HFFc6 (cell line): ENCODE measurements around the gene MBNL2. TPM values are rescaled to one million over a fixed set of nuclear protein-coding genes. Genes with fewer than 3 reads are reported as not detected.
A peak's percentile ranks its signal among the peaks of the same experiment; 100 is the strongest.

ENCODE experiments used
- DNase-seq: peaks from one replicate; pipeline ENCODE4 v3.0.0-alpha.2; 2018
- H3K27ac Mint-ChIP-seq: 2 replicates; pipeline ENCODE4 v1.8.0; 2020; ENCODE audit warnings: mild to moderate bottlenecking, mixed read lengths
- H3K27me3 Mint-ChIP-seq: 2 replicates; pipeline ENCODE4 v1.8.0; 2021; ENCODE audit warnings: mild to moderate bottlenecking, moderate library complexity, mixed read lengths; ENCODE audit not compliant: insufficient read depth
- H3K36me3 Mint-ChIP-seq: 2 replicates; pipeline ENCODE4 v1.8.0; 2021; ENCODE audit warnings: low read depth, mixed read lengths
- H3K4me1 Mint-ChIP-seq: 2 replicates; pipeline ENCODE4 v1.8.0; 2020; ENCODE audit warnings: low read depth, mixed read lengths
- H3K4me3 Mint-ChIP-seq: 2 replicates; pipeline ENCODE4 v1.8.0; 2020; ENCODE audit warnings: mild to moderate bottlenecking, moderate library complexity, mixed read lengths
- H3K9me3 Mint-ChIP-seq: 2 replicates; pipeline ENCODE4 v1.8.0; 2020; ENCODE audit warnings: mild to moderate bottlenecking, mixed read lengths
- CTCF ChIP-seq: fragments of 200-600 bp; sonication (generic); IDR thresholded peaks from 2 replicates; pipeline ENCODE4 v1.5.0; 2021; ENCODE audit warnings: antibody characterized with exemption, mild to moderate bottlenecking
- total RNA-seq, 6 experiments: library from RNA; stranded (reverse); fragmentation: NEBNext Ultra II Directional; extraction: Animal tissue kit (Norgen Biotek cat#: 25700); gene quantifications; 2 replicates in 1 of 6; 3 replicates in 5 of 6; pipeline ENCODE4 v1.2.3, GENCODE V29; 2021

The MBNL2 gene
- total RNA-seq, 6 experiments from 2014 or later, result 78.5 to 138 (median 99.8) TPM

DNA sequence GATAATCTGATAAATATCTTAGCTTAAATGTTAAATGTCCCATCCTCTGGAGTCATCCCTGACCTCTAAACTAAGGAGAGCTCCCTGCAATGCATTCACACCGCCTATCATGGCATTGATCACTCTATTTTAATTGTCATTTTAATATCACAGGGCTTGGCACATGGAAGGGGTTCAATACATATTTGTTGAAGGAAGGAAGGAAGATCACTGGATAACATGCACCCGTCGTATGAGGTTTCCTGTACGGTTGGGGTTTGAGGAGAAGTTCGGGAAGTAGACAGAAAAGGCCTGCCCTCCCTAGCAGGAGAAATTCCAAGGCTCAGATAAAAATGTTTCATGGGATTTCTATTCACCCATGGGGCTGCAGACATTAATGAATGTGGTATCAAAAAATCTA is 102.0 kb downstream of the MBNL2 start:
- H3K36me3 Mint-ChIP-seq, result peaks cover 35% of the 10 kb centered on the region
- no peak overlapping the region for H3K27ac Mint-ChIP-seq
- H3K9me3 Mint-ChIP-seq, result no peaks in the 10 kb centered on the region
- H3K4me3 Mint-ChIP-seq, result no peak overlapping the region
- no peak for DNase-seq
- H3K4me1 Mint-ChIP-seq, result peaks cover 83% of the 10 kb centered on the region
- no peak for TF ChIP-seq CTCF
- H3K27me3 Mint-ChIP-seq, result peaks cover 17% of the 10 kb centered on the region

DNA sequence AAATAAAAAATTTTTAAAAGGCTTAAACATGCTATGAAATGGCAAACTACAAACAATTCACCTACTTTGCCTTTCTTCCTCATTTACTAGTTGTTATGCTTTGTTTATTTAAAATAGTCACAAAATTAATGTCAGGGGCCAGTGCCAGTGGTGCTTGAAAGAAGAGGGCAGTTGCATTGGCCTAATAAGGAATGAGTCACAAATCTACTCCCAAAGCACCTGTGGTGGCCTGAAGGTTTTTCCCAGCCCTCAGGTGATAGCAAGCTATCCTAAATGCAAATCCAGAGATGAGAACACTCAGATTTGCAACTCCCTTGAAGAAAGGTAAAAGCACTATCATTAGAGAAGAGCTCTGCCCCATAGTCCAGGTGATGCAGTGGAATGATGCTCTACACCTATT is 103.6 kb downstream of the MBNL2 start:
- no peak for DNase-seq
- no peak overlapping the region for H3K4me3 Mint-ChIP-seq
- H3K27ac Mint-ChIP-seq, result no peak overlapping the region
- H3K27me3 Mint-ChIP-seq, result peaks cover 20% of the 10 kb centered on the region
- H3K36me3 Mint-ChIP-seq, result peaks cover 44% of the 10 kb centered on the region
- H3K4me1 Mint-ChIP-seq, result peaks cover 91% of the 10 kb centered on the region
- TF ChIP-seq CTCF, result no peak
- H3K9me3 Mint-ChIP-seq, result no peaks in the 10 kb centered on the region

GRCh38 chr13:97327086-97327485 is 105.0 kb downstream of the MBNL2 start:
- no peak for DNase-seq
- H3K9me3 Mint-ChIP-seq, result no peaks in the 10 kb centered on the region
- TF ChIP-seq CTCF, result no peak
- H3K36me3 Mint-ChIP-seq, result peaks cover 41% of the 10 kb centered on the region
- H3K27me3 Mint-ChIP-seq, result peaks cover 9% of the 10 kb centered on the region
- H3K27ac Mint-ChIP-seq, result no peak overlapping the region
- H3K4me1 Mint-ChIP-seq, result peaks cover 80% of the 10 kb centered on the region
- H3K4me3 Mint-ChIP-seq, result no peak overlapping the region; the same call in 1 of the 2 replicates

DNA sequence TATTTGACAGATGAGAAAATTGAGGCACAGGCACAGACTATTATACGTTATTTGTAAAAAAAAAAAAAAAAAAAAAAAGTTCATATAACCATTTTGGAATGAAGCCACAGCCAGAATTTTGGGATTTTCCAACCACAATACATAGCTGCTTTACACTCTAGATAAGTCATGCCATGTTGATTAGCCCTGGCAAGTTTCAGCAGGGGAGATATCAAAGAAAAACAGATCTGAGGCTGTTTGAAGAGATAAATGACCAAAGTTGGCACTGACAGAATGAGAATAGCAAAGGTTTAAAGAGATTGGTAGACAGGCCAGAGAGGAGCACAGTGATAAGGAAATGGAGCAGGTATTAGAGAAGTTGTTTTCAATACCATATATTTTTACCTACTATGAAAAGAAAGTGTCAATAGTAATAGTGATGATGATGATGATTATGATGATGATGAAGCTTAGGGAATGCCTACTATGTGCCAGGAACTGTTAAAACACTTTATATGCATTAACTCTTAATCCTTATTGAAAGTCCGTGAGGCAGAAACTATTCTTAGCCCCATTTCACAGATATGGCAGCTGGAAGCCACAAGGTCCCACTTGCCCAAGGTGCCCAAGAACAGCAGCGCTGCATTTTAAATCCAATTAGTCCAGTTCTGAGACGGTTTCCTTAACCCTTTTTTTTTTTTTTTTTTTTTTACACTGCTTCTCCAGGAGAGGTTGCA is 105.5 kb downstream of the MBNL2 start:
- peaks cover 11% of the 10 kb centered on the region for H3K27me3 Mint-ChIP-seq
- peaks cover 80% of the 10 kb centered on the region for H3K4me1 Mint-ChIP-seq
- no peak for TF ChIP-seq CTCF
- H3K4me3 Mint-ChIP-seq, result peak overlapping the region; percentile 11
- peaks cover 41% of the 10 kb centered on the region for H3K36me3 Mint-ChIP-seq
- H3K27ac Mint-ChIP-seq, result peak overlapping the region; percentile 66
- no peaks in the 10 kb centered on the region for H3K9me3 Mint-ChIP-seq
- DNase-seq, result no peak

DNA sequence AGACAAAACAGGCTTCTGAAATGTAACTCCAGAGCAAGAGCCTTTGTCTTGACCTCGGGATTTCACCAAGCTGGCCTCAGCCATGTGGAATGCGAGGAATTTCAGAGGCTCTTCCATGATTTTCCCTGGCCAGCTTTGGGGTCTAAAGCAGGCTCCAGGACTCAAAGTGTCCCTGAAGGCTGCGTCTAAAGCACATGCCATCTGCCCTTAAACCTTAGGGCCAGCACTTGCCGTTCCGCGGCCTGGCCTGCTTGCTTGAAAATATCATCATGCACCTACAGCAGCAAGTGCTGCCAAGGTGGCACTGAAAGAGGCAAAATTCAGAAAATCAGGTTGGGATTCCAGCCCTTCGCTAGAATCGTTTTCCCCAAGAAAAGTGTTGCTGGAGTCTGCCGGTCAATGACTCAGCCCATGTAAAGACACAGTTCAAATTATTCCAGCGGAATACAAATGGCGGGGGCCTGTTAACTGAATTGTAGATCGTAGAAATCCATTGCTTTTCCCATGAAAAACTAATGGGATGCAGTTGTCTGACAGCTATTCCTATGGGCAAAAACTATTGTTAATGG is 106.2 kb downstream of the MBNL2 start:
- Mint-ChIP-seq H3K27me3 (peaks cover 11% of the 10 kb centered on the region), H3K4me3 (peak overlapping the region; percentile 11), H3K27ac (peak overlapping the region; percentile 66), H3K9me3 (no peaks in the 10 kb centered on the region), H3K36me3 (peaks cover 45% of the 10 kb centered on the region), H3K4me1 (peaks cover 80% of the 10 kb centered on the region)
- TF ChIP-seq CTCF, result no peak
- DNase-seq, result peak; percentile 52
